Right lung (tissue), 5 donors: ENCODE data around the gene RAD18. TPM values are rescaled to one million over a fixed set of nuclear protein-coding genes. Genes with fewer than 3 reads are reported as not detected.

Experiments
- DNase-seq, 2 donors: peaks; one replicate each; pipeline ENCODE4 v3.0.0-alpha.2; 2013
- polyA plus RNA-seq, 5 donors: library from polyadenylated mRNA; unstranded; fragments of 120-200 nt; gene quantifications; one replicate each; pipeline versions ENCODE4 v1.2.1 to v1.2.3, GENCODE V29; 2013; ENCODE audit warnings: inconsistent platforms in 1 of 5, low replicate concordance in 1 of 5; ENCODE audit not compliant: insufficient read length in 5 of 5, insufficient read depth in 1 of 5

RAD18 gene
- polyA plus RNA-seq, 5 donors, result 8.2 to 19.0 (median 14.7) TPM

- no peak for DNase-seq
Observed at GRCh38 chr3:8966820-8967348, 3.6 kb upstream of the RAD18 start.

GRCh38 chr3:8966150-8966819 lies 3.0 kb upstream of the RAD18 start:
- no peak for DNase-seq

DNA sequence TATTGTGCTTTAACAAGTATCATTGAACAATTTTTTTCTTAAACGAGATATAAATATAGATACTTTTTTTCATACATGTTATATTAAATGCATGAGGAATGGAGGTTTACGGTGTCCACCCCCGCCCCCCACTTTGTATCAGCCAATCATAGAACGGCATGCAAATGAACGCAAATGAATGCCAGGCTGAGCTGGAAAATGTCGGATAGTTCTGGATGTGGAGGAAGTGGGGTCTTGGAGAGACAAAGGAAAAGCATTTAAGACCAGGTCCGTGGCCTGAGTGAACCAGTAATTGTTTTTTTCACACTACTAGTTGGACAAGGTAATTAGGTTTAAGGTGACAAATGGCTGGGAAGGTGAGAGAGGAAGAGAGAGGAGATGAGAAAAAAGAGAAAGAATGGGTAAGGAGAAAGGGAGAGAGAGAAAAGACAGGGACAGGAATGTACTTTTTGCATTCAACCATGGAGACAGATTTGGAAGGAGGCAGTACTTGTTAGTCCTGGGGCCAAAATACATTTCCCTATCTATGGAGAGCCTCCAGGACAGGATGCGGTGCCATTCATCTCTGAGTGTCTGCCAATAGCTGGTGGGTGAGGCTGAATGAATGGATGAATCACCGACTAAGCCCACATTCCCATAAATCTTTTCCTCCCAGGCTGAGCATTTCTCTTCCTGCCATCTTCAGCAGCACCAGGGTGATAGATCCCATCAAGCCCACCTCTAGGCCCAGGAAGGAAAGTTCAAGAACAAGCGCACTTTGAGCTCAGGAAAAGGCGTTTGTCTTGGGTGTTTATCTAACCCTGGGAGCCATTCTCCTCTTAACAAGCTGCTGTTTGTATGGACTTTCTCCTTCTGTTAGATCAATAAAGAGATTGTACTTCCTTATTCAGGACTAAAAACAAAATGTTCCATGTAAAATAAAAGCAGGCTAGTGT lies 1.4 kb upstream of the RAD18 start:
- DNase-seq, result no peak

- no peak for DNase-seq
Observed at GRCh38 chr3:8962226-8962861, 928 bp downstream of the RAD18 start.

DNA sequence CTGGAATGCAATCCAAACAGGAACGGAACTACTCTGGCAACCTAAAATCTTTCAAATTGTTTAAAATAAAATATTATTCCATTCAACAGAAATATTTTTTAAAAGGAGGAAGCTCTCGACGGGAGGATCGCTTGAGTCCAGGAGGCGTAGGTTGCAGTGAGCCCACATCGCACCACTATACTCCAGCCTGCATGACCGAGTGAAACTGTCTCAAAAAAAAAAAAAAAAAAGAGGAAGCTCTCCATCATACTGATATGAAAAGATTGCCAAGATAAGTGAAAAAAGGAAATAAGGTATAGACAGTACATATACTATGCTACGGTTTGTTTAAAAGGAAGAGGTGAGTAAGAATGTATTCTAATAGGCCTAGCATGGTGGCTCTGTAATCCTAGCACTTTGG lies 3.6 kb downstream of the RAD18 start:
- DNase-seq, result no peak

DNA sequence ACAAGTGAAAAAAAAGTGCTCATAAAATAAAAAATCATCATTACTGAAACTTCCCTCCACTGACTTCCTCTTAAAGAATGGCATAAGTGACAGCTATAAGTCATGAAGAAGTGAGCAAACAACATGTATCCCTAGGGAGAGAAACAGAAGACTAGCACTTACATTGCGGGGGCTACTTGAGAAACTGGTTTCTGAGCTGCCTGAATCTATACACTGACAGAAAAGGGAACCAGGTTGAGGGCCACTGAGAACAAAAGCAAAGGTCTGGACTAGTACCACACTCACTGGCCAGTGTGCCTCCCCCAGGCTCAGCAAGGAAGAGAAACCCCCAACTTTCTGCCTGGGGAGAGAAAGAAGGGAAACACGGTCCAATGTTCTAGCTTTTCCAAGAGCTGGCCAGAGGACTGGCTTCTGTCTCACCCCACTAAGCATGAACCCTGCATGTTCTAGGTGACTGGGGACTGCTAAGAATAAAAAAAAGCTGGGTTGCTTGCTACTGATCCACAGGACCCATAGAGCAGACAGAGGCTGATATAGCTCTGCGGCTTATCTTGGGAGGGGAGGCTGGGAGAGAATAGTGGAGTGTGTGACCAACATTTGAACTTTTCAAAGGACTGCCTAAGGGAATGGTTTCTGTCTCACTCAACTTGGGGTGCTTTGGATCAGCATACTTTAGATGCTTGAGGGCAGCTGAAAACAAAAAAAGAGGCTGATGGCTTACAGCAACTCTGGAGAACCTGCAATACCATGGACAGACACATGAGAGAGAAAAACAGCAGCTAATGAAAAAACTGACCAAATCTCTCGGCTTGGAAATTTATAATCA lies 8.1 kb downstream of the RAD18 start:
- DNase-seq, result no peak

DNA sequence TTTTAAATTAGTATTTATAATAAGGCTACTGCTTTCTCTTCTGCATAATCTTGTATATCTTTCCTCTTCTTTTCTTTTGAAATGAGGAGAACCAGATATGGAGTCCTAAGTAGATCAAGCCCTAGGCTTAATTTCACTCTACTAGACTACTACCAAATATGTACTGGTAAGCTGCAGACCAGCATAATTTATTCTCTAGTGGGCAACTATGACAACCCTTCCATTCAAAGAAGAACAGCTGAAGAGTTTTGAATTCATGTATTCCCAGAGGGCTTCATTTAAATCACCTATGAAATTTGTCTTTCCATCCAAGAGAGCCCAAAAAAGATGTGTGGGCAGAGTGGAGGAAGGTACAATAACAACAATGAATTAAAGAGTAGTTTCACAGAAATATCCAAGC lies 10.0 kb downstream of the RAD18 start:
- DNase-seq, result no peak

DNA sequence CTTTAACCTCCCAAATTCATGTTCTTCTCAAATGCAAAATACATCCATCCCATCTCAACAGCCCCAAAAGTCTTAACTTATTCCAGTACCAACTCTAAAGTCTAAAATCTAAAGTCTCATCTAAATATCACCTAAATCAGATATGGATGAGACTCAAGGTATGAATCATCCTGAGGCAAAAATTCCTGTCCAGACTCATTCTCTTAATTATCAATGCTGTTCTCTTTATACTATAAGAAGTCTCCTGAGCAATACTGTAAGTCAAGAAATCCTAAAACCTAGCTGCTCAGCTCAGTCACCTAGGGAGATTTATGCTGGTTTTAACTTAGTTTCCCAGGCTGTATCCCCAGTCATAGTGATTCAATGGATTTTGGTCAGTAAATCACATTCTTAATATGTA lies 11.1 kb downstream of the RAD18 start:
- no peak for DNase-seq

- no peak for DNase-seq
Observed at GRCh38 chr3:8945890-8946600, 17.2 kb downstream of the RAD18 start.

GRCh38 chr3:8942746-8943488 lies 20.4 kb downstream of the RAD18 start:
- no peak for DNase-seq

GRCh38 chr3:8942115-8942514 lies 21.2 kb downstream of the RAD18 start:
- DNase-seq, result no peak

DNA sequence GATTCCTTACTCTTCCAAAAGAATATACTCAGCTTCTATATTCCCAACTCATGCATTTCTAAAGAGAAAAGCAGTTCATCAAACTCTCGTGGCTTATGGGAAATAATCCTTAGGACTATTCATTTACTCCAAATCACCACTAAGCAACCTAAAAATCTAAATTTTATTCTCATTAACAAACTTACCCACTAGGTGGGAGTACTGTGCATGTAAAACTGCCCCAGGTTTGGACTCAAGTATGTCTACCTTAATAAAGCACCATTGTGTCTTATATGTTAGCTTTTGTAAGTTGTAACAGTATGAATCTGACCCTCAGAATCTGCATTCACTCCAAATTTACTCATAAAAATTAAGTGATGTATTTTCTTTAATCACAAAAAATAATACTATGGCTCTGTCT lies 25.3 kb downstream of the RAD18 start:
- no peak for DNase-seq

- no peak for DNase-seq
Observed at GRCh38 chr3:8937064-8938020, 25.9 kb downstream of the RAD18 start.

DNA sequence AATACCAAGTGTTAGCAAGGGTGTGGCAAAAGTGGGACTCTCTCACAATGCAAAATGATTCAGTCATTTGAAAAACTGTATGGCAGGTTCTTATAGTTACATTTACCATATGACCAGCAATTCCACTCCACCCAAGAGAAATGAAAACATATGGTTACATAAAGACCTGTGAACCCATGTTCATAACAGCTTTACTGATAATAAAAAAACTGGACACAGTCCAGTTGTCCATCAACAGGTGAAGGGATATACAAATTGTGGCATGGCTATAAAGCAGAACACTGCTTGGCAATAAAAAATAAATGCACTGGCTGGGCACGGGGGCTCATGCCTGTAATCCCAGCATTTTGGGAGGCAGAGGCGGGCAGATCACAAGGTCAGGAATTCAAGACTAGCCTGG lies 30.8 kb downstream of the RAD18 start:
- DNase-seq, result no peak

DNA sequence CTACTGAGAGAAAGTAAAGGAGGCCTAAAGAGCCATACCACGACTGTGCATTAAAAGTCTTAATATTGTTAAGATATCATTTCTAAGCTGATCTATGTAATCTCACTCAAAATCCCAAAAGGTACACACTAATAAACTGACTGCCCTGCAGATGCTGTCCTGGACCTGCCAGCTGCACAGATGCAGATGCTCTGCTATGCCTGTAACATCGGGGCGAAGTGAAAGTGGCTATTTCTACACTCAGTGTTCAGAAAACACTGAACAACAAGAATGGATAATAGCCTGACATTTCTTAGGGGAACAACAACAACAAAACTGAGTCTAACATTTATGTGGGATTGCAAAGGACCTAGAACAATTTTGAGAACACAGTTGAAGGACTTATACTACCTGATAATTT lies 31.9 kb downstream of the RAD18 start:
- no peak for DNase-seq

- no peak for DNase-seq
Observed at GRCh38 chr3:8929860-8930259, 33.4 kb downstream of the RAD18 start.

DNA sequence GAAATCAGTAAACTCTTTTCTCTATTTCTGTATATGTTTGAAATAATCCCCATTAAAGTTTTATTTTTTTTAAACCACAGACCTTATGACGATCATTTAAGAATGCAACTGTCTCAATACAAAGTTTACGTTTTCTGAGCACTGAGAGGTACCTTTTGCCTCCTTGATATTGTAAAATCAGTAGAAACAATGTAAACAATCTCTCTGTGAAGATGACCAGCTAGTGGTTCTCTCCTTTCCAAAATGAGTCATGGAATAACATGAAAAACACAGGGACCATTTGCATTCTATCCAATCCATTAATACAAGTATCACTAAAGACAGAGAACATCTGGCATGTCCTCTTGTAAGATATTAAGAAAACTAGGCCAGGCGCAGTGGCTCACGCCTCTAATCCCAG lies 48.8 kb downstream of the RAD18 start:
- DNase-seq, result no peak

DNA sequence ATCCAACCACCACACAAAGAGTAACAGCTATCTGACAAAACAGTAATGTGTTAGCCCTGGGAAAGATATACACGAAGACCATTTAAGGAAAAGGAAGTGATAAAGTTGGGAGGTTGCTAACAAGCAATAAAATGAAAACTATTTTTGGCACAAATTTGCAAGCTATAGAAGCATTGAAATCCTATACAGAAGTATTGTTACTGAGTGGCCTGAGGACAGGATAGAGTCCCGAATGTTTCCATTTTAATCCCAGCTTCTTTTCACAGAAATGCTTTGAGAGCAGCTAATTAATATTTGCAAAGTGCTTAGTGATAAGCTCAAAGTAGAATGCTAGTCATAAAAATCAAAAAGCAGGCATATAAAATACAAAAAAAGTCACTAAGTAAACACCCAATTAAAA lies 51.5 kb downstream of the RAD18 start:
- no peak for DNase-seq

DNA sequence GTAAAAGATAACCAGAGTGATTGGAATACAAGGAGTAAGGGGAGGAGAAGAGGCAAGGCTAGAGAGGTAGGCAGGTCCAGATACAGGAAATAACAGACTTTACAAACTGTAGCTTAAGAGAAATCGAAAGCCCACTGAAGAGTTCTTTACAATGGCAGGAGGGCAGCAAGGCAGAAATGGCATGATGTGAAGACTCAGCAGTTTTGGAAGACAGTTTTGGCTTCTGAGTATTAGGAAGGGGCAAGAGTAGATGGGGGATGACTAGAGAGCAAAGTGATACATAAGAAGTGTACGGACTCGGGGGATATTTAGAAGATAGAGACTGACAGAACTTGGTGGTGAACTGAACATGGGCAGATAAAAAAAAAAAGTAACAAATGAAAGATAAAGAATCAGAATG lies 54.1 kb downstream of the RAD18 start:
- DNase-seq, result no peak
